Measurements from ENCODE around the gene TLE2. TPM values are rescaled to one million over a fixed set of nuclear protein-coding genes. Genes with fewer than 3 reads are reported as not detected.

TLE2 gene
- total and polyA plus RNA-seq, 2 experiments from 2014 or later, result 36.2 to 71.1 TPM

- Histone ChIP-seq H3K9me2 (replicated peaks; ENCODE audit: insufficient read depth) (no peaks in the 10 kb centered on the region), H3K4me2 (peak overlapping the region; percentile 96), H3K36me3 (replicated peaks; ENCODE audit: insufficient read depth, low read depth) (no peaks in the 10 kb centered on the region), H3K4me1 (ENCODE audit: insufficient read depth) (peaks cover 55% of the 10 kb centered on the region), H2AFZ (no peak overlapping the region), H3K4me3 (no peak overlapping the region), H3K27ac (no peak overlapping the region), H3K27me3 (no peaks in the 10 kb centered on the region), H3K9me3 (ENCODE audit: low read depth) (no peaks in the 10 kb centered on the region), H4K20me1 (ENCODE audit: insufficient read depth, poor library complexity, severe bottlenecking) (peaks cover 32% of the 10 kb centered on the region), H3K79me2 (peaks cover 48% of the 10 kb centered on the region)
- TF ChIP-seq CTCF (IDR thresholded peaks at IDR 0.05; ENCODE audit: poor library complexity) (no peak), EZH2phosphoT487 (IDR thresholded peaks at IDR 0.05; ENCODE audit: low read depth, severe bottlenecking, unreplicated experiment) (no peak), EZH2 (IDR thresholded peaks at IDR 0.05; ENCODE audit: borderline replicate concordance) (no peak)
- 96% methylated on average over 16 of the region's 16 CpGs for WGBS (ENCODE audit: low lambda C conversion rate, missing lambda C conversion rate)
- no peak for DNase-seq (ENCODE audit: low spot score)
These were observed 30.6 kb upstream of the TLE2 start for GRCh38 chr19:3059653-3060052.

GRCh38 chr19:3058821-3059314 lies 29.8 kb upstream of the TLE2 start:
- Histone ChIP-seq H3K4me3 (no peak overlapping the region), H3K9me3 (ENCODE audit: low read depth) (no peaks in the 10 kb centered on the region), H3K9me2 (replicated peaks; ENCODE audit: insufficient read depth) (no peaks in the 10 kb centered on the region), H3K4me2 (peak overlapping the region; percentile 29), H3K4me1 (ENCODE audit: insufficient read depth) (peaks cover 55% of the 10 kb centered on the region), H4K20me1 (ENCODE audit: insufficient read depth, poor library complexity, severe bottlenecking) (peaks cover 32% of the 10 kb centered on the region), H3K27ac (peak overlapping the region; percentile 31), H2AFZ (no peak overlapping the region), H3K27me3 (no peaks in the 10 kb centered on the region), H3K36me3 (replicated peaks; ENCODE audit: insufficient read depth, low read depth) (no peaks in the 10 kb centered on the region), H3K79me2 (peaks cover 48% of the 10 kb centered on the region)
- TF ChIP-seq EZH2 (IDR thresholded peaks at IDR 0.05; ENCODE audit: borderline replicate concordance), result no peak
- TF ChIP-seq EZH2phosphoT487 (IDR thresholded peaks at IDR 0.05; ENCODE audit: low read depth, severe bottlenecking, unreplicated experiment), result no peak
- TF ChIP-seq CTCF (IDR thresholded peaks at IDR 0.05; ENCODE audit: poor library complexity), result no peak
- DNase-seq (ENCODE audit: low spot score), result no peak
- 90% methylated on average over 10 of the region's 10 CpGs for WGBS (ENCODE audit: low lambda C conversion rate, missing lambda C conversion rate)

GRCh38 chr19:3058009-3058820 lies 29.1 kb upstream of the TLE2 start:
- H3K4me2 ChIP-seq, result peak overlapping the region; percentile 67
- peak overlapping the region; percentile 90 for H3K27ac ChIP-seq
- H3K4me1 ChIP-seq (ENCODE audit: insufficient read depth), result peaks cover 54% of the 10 kb centered on the region
- no peaks in the 10 kb centered on the region for H3K36me3 ChIP-seq (replicated peaks; ENCODE audit: insufficient read depth, low read depth)
- no peak overlapping the region for H2AFZ ChIP-seq
- H3K4me3 ChIP-seq, result no peak overlapping the region
- TF ChIP-seq EZH2phosphoT487 (IDR thresholded peaks at IDR 0.05; ENCODE audit: low read depth, severe bottlenecking, unreplicated experiment) (no peak), EZH2 (IDR thresholded peaks at IDR 0.05; ENCODE audit: borderline replicate concordance) (no peak), CTCF (IDR thresholded peaks at IDR 0.05; ENCODE audit: poor library complexity) (no peak)
- H3K27me3 ChIP-seq, result no peaks in the 10 kb centered on the region
- no peak for DNase-seq (ENCODE audit: low spot score)
- no peaks in the 10 kb centered on the region for H3K9me2 ChIP-seq (replicated peaks; ENCODE audit: insufficient read depth)
- peaks cover 48% of the 10 kb centered on the region for H3K79me2 ChIP-seq
- WGBS (ENCODE audit: low lambda C conversion rate, missing lambda C conversion rate), result 86% methylated on average over 20 of the region's 20 CpGs
- no peaks in the 10 kb centered on the region for H3K9me3 ChIP-seq (ENCODE audit: low read depth)
- H4K20me1 ChIP-seq (ENCODE audit: insufficient read depth, poor library complexity, severe bottlenecking), result peaks cover 32% of the 10 kb centered on the region
